Measurements from ENCODE around the gene CTNNAL1. TPM values are rescaled to one million over a fixed set of nuclear protein-coding genes. Genes with fewer than 3 reads are reported as not detected.

CTNNAL1 gene
- total and polyA plus RNA-seq, 9 of the 15 experiments (the other 6 are each of a cell fraction or from before 2014, with no cell fraction given) = 23.2 to 78.0 (median 46.7) TPM

- Histone ChIP-seq H3K9me1 (ENCODE audit: control insufficient read depth, insufficient read depth, low read length) (no peaks in the 10 kb centered on the region), H3K9ac (ENCODE audit: insufficient read depth in 1 of 2, low read depth in 2 of 2, low read length in 2 of 2) (no peak overlapping the region), H3K27ac (ENCODE audit: extremely low read depth, low read depth, low read length) (no peak overlapping the region), H3K4me1 (replicated peaks in 1 of 2; ENCODE audit: control insufficient read depth in 2 of 2, insufficient read depth in 2 of 2, low read length in 2 of 2) (peaks cover 0 to 6% of the 10 kb centered on the region in 2 experiments; a peak in 4 of 5 replicates), H4K20me1 (replicated peaks; ENCODE audit: control insufficient read depth, insufficient read depth, low read length) (no peaks in the 10 kb centered on the region), H3K27me3 (ENCODE audit: control insufficient read depth in 2 of 2, insufficient read depth in 2 of 2, low read length in 2 of 2) (no peaks in the 10 kb centered on the region), H2AFZ (ENCODE audit: low read depth, low read length) (no peak overlapping the region), H3K4me3 (no peak overlapping the region), H3K4me2 (ENCODE audit: insufficient read depth, low read length) (no peak overlapping the region), H3K9me3 (replicated peaks; ENCODE audit: control insufficient read depth, insufficient read depth, low read depth, low read length) (no peaks in the 10 kb centered on the region), H3K79me2 (ENCODE audit: control insufficient read depth, insufficient read depth, low read length) (peaks cover 28% of the 10 kb centered on the region), H3K36me3 (ENCODE audit: control insufficient read depth, insufficient read depth, low read length) (peaks cover 75% of the 10 kb centered on the region)
- no TSS peak for BruUV-seq (replicated peaks)
- FAIRE-seq = no peak
- intact Hi-C loops (cut with micrococcal nuclease) (no loop called here), in situ Hi-C loops (cut with MboI) (no loop called here)
- no peak for ATAC-seq
- ChIA-PET CTCF (ENCODE audit: low intra/inter-chr PET ratio) (no interaction called here), POLR2A (no interaction called here)
- no peak for DNase-seq (ENCODE audit: extremely low read depth in 1 of 4, low spot score in 3 of 4)
- TF ChIP-seq ARID2 (IDR thresholded peaks at IDR 0.05) = no peak
- TF ChIP-seq, protein P1, sequence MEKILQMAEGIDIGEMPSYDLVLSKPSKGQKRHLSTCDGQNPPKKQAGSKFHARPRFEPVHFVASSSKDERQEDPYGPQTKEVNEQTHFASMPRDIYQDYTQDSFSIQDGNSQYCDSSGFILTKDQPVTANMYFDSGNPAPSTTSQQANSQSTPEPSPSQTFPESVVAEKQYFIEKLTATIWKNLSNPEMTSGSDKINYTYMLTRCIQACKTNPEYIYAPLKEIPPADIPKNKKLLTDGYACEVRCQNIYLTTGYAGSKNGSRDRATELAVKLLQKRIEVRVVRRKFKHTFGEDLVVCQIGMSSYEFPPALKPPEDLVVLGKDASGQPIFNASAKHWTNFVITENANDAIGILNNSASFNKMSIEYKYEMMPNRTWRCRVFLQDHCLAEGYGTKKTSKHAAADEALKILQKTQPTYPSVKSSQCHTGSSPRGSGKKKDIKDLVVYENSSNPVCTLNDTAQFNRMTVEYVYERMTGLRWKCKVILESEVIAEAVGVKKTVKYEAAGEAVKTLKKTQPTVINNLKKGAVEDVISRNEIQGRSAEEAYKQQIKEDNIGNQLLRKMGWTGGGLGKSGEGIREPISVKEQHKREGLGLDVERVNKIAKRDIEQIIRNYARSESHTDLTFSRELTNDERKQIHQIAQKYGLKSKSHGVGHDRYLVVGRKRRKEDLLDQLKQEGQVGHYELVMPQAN (IDR thresholded peaks at IDR 0.05; ENCODE audit: borderline replicate concordance) = no peak
- TF ChIP-seq SIRT6 (IDR thresholded peaks at IDR 0.05; ENCODE audit: low read depth, low read length) = no peak
- no peak for TF ChIP-seq PPARD (CRISPR knock-in tag; IDR thresholded peaks at IDR 0.05)
- no peak for TF ChIP-seq EGR1 (conservative IDR thresholded peaks at IDR 0.05)
- TF ChIP-seq SIN3B (IDR thresholded peaks at IDR 0.05; ENCODE audit: low read depth) = no peak
- TF ChIP-seq DACH1 (IDR thresholded peaks at IDR 0.05; ENCODE audit: partially characterized antibody) = no peak
- TF ChIP-seq SMAD4 (CRISPR knock-in tag; conservative IDR thresholded peaks at IDR 0.05) = no peak
- TF ChIP-seq USF1 (CRISPR knock-in tag; IDR thresholded peaks at IDR 0.05) = no peak
- no peak for TF ChIP-seq DIDO1 (tag; IDR thresholded peaks at IDR 0.05; ENCODE audit: low read depth)
- TF ChIP-seq ZNF174 (CRISPR knock-in tag; IDR thresholded peaks at IDR 0.05) = no peak
- TF ChIP-seq RAD21 (CRISPR knock-in tag; conservative IDR thresholded peaks at IDR 0.05 in 1 of 2, IDR thresholded peaks at IDR 0.05 in 1 of 2) = no peak
- no peak for TF ChIP-seq ZNF696 (CRISPR knock-in tag; conservative IDR thresholded peaks at IDR 0.05)
- no peak for TF ChIP-seq E2F4 (CRISPR knock-in tag; IDR thresholded peaks at IDR 0.05; ENCODE audit: low read depth)
- no peak for TF ChIP-seq SMARCA4 (IDR thresholded peaks at IDR 0.05)
- TF ChIP-seq, protein P2, sequence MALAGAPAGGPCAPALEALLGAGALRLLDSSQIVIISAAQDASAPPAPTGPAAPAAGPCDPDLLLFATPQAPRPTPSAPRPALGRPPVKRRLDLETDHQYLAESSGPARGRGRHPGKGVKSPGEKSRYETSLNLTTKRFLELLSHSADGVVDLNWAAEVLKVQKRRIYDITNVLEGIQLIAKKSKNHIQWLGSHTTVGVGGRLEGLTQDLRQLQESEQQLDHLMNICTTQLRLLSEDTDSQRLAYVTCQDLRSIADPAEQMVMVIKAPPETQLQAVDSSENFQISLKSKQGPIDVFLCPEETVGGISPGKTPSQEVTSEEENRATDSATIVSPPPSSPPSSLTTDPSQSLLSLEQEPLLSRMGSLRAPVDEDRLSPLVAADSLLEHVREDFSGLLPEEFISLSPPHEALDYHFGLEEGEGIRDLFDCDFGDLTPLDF (CRISPR knock-in tag; IDR thresholded peaks at IDR 0.05) = no peak
- TF ChIP-seq, protein P3, sequence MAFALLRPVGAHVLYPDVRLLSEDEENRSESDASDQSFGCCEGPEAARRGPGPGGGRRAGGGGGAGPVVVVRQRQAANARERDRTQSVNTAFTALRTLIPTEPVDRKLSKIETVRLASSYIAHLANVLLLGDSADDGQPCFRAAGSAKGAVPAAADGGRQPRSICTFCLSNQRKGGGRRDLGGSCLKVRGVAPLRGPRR (CRISPR knock-in tag; IDR thresholded peaks at IDR 0.05) = no peak
- TF ChIP-seq KLF13 (tag; IDR thresholded peaks at IDR 0.05; ENCODE audit: borderline replicate concordance, low read depth) = no peak
- TF ChIP-seq POLR2AphosphoS2 (IDR thresholded peaks at IDR 0.05; ENCODE audit: low read length) = no peak
- no peak for TF ChIP-seq TAL1 (IDR thresholded peaks at IDR 0.05)
- 86% methylated on average over 2 of the region's 2 CpGs for WGBS (ENCODE audit: insufficient coverage, low coverage, missing lambda C conversion rate)
Measured at GRCh38 chr9:108928386-108928785, 84.9 kb downstream of the CTNNAL1 start.
